HG02943 (cell line): Measurements from ENCODE around the gene LRRTM3.

Source experiments
- ATAC-seq: cut with Tn5 transposase; IDR thresholded peaks from one replicate; pipeline ENCODE4 v1.9.1; 2021; ENCODE audit warnings: mild to moderate bottlenecking, low read depth, moderate library complexity; ENCODE audit not compliant: unreplicated experiment

Gene LRRTM3

GRCh38 chr10:67107670-67108069 is 181.8 kb downstream of the LRRTM3 start:
- ATAC-seq = no peak

DNA sequence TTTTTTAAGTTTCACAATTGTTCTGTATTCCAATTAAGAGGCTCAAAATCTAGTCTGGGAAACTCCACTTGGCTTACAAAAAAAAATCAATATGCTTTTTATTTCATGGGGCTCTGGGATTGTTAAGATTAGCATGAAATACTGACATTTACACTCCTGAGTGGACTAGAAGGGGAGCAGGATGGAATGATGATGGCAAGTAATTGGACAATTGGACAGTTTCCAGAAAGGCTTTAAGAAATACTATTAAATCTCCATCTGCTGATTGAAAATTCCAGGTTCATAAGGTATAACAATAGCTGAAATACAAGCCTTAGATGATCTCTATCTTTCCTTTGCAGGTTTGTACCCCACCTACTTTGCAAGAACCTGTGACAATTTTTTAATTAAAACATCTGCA is 184.4 kb downstream of the LRRTM3 start:
- ATAC-seq = no peak

- ATAC-seq = no peak
Observed at GRCh38 chr10:67112765-67113164, 186.9 kb downstream of the LRRTM3 start.

GRCh38 chr10:67114945-67115344 is 189.1 kb downstream of the LRRTM3 start:
- no peak for ATAC-seq

DNA sequence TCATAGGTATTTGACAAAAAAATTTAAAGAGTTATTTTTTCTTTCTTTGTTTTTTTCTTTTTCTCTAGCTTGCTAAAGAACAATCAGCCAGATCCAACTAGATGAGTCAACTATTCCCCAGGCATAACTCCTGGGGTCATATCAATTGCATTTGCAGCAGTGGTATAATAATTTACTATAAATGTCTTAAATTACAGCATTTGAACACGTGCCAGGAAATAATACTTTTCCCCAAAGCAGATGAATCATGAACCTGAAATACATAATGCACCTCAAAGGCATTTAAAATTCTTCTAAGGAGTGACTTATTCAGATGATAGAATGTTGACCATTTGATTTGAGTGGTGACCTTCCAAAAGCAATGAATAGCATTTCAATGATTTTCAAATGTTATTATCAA is 190.1 kb downstream of the LRRTM3 start:
- ATAC-seq = no peak

DNA sequence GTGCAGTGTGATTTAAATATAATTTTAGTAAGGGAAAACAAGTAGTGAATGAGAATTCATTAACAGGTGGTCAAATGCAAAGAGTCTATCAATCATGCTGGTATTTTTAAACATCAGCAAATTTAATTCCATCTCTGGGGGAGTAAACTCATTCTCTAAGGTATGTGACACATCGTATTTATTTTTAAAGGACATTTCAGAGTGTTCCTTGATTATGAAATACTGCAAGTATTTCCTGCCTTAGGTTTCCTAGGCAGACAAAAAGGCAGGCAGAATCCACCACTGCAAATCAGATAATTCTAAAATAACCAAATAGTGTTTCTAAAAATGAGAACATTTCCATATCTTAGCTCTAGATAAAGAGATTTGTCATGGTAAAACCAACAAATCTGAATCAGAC is 193.8 kb downstream of the LRRTM3 start:
- no peak for ATAC-seq

- no peak for ATAC-seq
Observed at GRCh38 chr10:67127441-67127840, 201.6 kb downstream of the LRRTM3 start.

GRCh38 chr10:67140641-67141040 is 214.8 kb downstream of the LRRTM3 start:
- no peak for ATAC-seq

GRCh38 chr10:67141300-67141699 is 215.5 kb downstream of the LRRTM3 start:
- ATAC-seq = no peak

DNA sequence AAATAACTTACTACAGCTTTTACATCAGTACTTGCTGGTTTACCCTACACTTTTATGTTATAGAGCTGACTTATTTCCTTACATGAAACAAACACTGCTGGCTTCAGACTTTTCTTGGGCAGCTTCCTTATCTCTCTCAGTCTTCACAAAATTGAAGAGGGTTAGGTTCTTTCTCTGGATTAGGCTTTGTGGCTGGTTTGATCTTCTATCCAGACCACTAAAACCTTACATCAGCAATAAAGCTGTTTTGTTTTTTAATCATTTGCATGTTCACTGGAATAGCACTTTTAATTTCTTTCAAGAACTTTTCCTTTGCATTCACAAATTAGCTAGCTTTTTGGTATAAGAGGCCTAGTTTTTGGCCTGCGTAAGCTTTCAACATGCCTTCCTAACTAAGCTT is 218.7 kb downstream of the LRRTM3 start:
- no peak for ATAC-seq
